Tibial nerve (tissue), 3 donors: ENCODE measurements around the gene MSH3.

Experiments used
- POLR2A ChIP-seq, 2 donors: fragments of 450-650 bp; IDR thresholded peaks; one replicate each; pipeline ENCODE4 v1.6.1; 2017; ENCODE audit warnings: antibody characterized with exemption in 2 of 2, mild to moderate bottlenecking in 2 of 2, moderate library complexity in 2 of 2
- TF ChIP-seq, protein P1 (sequence below), 5 experiments: fragments of 200-600 bp in 3 of 5; fragments of 450-650 bp in 2 of 5; sonication (generic) in 3 of 5; IDR thresholded peaks; one replicate each; pipeline ENCODE4 v1.5.1; 2016 to 2019; ENCODE audit warnings: antibody characterized with exemption in 5 of 5, mild to moderate bottlenecking in 3 of 5, moderate library complexity in 2 of 5

DNA sequence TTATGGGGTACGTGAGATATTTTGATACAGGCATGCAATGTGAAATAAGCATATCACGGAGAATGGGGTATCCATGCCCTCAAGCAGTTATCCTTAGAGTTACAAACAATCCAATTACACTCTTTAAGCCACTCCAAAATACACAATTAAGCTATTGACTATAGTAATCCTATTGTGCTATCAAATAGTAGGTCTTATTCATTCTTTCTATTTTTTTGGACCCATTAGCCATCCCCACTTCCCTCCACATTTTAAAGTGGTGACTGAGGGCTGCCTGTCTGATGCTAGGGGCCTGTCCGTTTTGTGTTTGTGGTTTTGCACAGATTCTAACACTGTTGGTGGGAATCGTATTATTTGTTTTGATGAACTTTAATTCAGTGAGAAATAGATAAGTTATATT, 130.0 kb downstream of the MSH3 start:
- TF ChIP-seq, protein P1, sequence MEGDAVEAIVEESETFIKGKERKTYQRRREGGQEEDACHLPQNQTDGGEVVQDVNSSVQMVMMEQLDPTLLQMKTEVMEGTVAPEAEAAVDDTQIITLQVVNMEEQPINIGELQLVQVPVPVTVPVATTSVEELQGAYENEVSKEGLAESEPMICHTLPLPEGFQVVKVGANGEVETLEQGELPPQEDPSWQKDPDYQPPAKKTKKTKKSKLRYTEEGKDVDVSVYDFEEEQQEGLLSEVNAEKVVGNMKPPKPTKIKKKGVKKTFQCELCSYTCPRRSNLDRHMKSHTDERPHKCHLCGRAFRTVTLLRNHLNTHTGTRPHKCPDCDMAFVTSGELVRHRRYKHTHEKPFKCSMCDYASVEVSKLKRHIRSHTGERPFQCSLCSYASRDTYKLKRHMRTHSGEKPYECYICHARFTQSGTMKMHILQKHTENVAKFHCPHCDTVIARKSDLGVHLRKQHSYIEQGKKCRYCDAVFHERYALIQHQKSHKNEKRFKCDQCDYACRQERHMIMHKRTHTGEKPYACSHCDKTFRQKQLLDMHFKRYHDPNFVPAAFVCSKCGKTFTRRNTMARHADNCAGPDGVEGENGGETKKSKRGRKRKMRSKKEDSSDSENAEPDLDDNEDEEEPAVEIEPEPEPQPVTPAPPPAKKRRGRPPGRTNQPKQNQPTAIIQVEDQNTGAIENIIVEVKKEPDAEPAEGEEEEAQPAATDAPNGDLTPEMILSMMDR (IDR thresholded peaks at IDR 0.05), result no peak
- TF ChIP-seq POLR2A (IDR thresholded peaks at IDR 0.05), result no peak
